Skeletal muscle satellite cell (primary cell): ENCODE results near the gene JKAMP. TPM values are rescaled to one million over a fixed set of nuclear protein-coding genes. Genes with fewer than 3 reads are reported as not detected.
A peak's percentile ranks its signal among the peaks of the same experiment; 100 is the strongest.
"Not testable (repeated sequence)": the region's sequence is repeated elsewhere in the genome, so short reads cannot be mapped to it uniquely, and the experiment has no call there.

ENCODE experiments used
- H3K27me3 ChIP-seq: 2 replicates; pipeline ENCODE4 v1.7.0; 2013; ENCODE audit warnings: low read length; ENCODE audit not compliant: control insufficient read depth, insufficient read depth
- H3K36me3 ChIP-seq: 2 replicates; pipeline ENCODE4 v1.7.0; 2013; ENCODE audit warnings: mild to moderate bottlenecking, control low read depth, low read length; ENCODE audit not compliant: insufficient read depth
- H3K4me1 ChIP-seq: 2 replicates; pipeline ENCODE4 v1.7.0; 2013; ENCODE audit warnings: low read length; ENCODE audit not compliant: control insufficient read depth, insufficient read depth
- H3K4me2 ChIP-seq: 2 replicates; pipeline ENCODE4 v1.7.0; 2013; ENCODE audit warnings: mild to moderate bottlenecking, low read length
- H3K4me3 ChIP-seq: 2 replicates; pipeline ENCODE4 v1.7.0; 2013; ENCODE audit warnings: low read length
- H3K9ac ChIP-seq: 2 replicates; pipeline ENCODE4 v1.7.0; 2013; ENCODE audit warnings: mild to moderate bottlenecking, low read depth, low read length, moderate library complexity
- H3K9me3 ChIP-seq: replicated peaks from 2 replicates; pipeline ENCODE4 v1.7.0; 2013; ENCODE audit warnings: mild to moderate bottlenecking, control low read depth, low read length
- total RNA-seq: library from RNA; depleted of rRNA; stranded (reverse); fragments of >200 nt; gene quantifications from 2 replicates; pipeline ENCODE4 v1.2.3, GENCODE V29; 2012; rRNA removed

JKAMP gene
- total RNA-seq, result 75.0 and 109 TPM in 2 replicates

DNA sequence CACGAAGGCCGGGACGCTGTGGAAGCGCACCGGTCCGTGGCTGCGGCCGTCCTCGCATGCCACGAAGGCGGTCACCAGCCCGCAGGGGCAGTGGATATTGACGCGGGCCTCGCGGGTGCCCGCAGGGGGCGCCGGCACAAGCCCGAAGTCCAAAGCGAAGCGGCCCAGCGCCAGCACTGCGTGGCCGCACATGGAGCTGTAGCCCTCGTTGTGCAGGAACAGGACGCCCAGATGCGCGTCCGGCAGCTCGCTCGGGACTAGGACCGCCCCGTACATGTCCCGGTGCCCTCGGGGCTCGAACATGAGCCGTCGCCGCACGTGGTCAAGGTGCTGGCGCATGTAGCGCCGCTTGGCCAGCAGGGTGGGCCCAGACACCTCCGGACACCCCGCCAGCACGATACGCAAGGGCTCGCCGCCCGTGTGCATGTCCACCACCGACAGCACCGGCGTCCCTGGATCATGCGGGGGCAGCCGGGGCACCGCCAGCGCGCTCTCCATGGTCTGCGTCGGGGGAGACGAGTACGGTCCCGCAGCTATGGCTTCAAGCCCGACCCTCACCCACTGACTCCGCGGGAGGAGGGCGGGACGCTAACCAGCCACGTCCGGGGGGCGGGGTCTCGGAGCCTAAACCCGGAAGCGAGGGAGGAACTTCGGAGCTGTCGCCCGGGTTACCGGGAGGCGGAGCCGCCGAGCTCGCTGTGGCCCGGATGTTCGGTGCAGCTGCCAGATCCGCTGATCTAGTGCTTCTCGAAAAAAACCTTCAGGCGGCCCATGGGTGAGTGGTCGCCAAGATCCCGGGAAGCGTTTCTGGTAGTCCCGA is at the start of gene JKAMP, which contains the start of gene L3HYPDH:
Gene JKAMP (plus strand): TSS at position 699 of the 820 bp plus-strand sequence. CDS start 73 bp downstream, at position 772.
Gene L3HYPDH (minus strand): TSS at position 590 of the 820 bp plus-strand sequence. CDS start 92 bp downstream, at position 498.
- Histone ChIP-seq H3K27me3 (no peaks in the 10 kb centered on the region), H3K36me3 (peaks cover 21% of the 10 kb centered on the region), H3K4me2 (peak within 1 kb of the TSS; percentile 86), H3K9ac (peak within 1 kb of the TSS; percentile 97), H3K4me3 (peak within 1 kb of the TSS; percentile 88), H3K4me1 (peaks cover 37% of the 10 kb centered on the region), H3K9me3 (no peaks in the 10 kb centered on the region)

GRCh38 chr14:59435101-59435500 is 49.2 kb upstream of the JKAMP start:
- Histone ChIP-seq H3K27me3 (no peaks in the 10 kb centered on the region), H3K4me1 (peaks cover 29% of the 10 kb centered on the region), H3K9ac (no peak overlapping the region), H3K4me2 (no peak overlapping the region), H3K36me3 (no peaks in the 10 kb centered on the region), H3K9me3 (no peaks in the 10 kb centered on the region), H3K4me3 (no peak overlapping the region)

DNA sequence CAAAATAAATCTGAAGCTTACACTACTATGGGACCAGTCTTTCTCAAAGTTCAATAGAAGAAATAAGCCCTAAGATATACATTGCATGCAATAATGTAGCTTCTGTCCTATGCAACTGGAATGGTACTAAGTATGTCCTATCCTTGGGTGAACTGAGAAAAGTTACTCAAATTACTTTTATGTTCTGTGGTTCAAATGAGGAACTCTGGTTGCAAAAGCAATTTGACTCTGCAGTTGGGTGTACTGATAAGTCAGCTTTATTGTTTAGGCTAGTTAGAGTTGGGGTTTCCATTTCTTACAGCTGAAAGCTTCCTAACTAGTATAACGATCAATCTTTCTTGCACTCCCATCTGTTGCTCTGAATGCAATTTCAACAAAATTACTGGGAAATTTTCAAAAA is 48.3 kb upstream of the JKAMP start:
- H3K36me3 ChIP-seq, result no peaks in the 10 kb centered on the region
- no peaks in the 10 kb centered on the region for H3K27me3 ChIP-seq
- H3K4me3 ChIP-seq, result no peak overlapping the region
- H3K9ac ChIP-seq, result no peak overlapping the region
- H3K4me2 ChIP-seq, result no peak overlapping the region
- H3K4me1 ChIP-seq, result peaks cover 29% of the 10 kb centered on the region
- H3K9me3 ChIP-seq, result no peaks in the 10 kb centered on the region

- peaks cover 29% of the 10 kb centered on the region for H3K4me1 ChIP-seq
- no peaks in the 10 kb centered on the region for H3K36me3 ChIP-seq
- H3K9ac ChIP-seq, result peak overlapping the region; percentile 9
- peak overlapping the region; percentile 52 for H3K4me2 ChIP-seq
- no peaks in the 10 kb centered on the region for H3K27me3 ChIP-seq
- peak overlapping the region; percentile 19 for H3K4me3 ChIP-seq
- H3K9me3 ChIP-seq, result no peaks in the 10 kb centered on the region
Observed at GRCh38 chr14:59438195-59438647, 46.1 kb upstream of the JKAMP start.

GRCh38 chr14:59439256-59439965 is 44.9 kb upstream of the JKAMP start:
- Histone ChIP-seq H3K9me3 (no peaks in the 10 kb centered on the region), H3K4me2 (peak overlapping the region; percentile 52)

GRCh38 chr14:59448673-59449072 is 35.6 kb upstream of the JKAMP start:
- H3K27me3 ChIP-seq, H3K9me3 ChIP-seq, H3K4me1 ChIP-seq, H3K4me3 ChIP-seq, H3K4me2 ChIP-seq, H3K36me3 ChIP-seq, H3K9ac ChIP-seq: not testable (repeated sequence)

More at GRCh38 chr14:59439256-59439965, 44.9 kb upstream of the JKAMP start:
- Histone ChIP-seq H3K9ac (peak overlapping the region; percentile 9), H3K27me3 (no peaks in the 10 kb centered on the region), H3K4me3 (no peak overlapping the region), H3K36me3 (no peaks in the 10 kb centered on the region), H3K4me1 (peaks cover 29% of the 10 kb centered on the region)

DNA sequence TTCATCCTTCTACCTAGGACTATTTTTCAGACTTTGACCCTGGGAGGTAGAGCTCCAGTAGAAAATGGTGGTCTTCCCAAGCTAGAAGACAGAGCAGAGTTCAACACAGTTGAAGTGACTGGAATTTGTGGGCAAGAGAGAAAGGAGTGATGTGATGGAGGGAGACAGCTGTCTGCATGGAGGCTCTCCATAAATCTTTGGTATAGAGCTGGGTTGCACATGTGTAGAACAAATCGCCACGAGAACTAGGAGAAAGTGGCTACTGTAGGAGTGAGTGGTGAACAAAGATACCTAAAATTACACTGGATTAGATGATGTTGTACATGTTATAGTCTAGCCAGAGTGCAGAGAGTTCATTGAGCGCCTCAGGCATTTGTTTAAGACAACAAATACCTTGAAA is 33.6 kb upstream of the JKAMP start:
- no peak overlapping the region for H3K9ac ChIP-seq
- H3K36me3 ChIP-seq, result peaks cover 11% of the 10 kb centered on the region
- no peak overlapping the region for H3K4me3 ChIP-seq

GRCh38 chr14:59451849-59452248 is 32.5 kb upstream of the JKAMP start:
- Histone ChIP-seq H3K4me3 (no peak overlapping the region), H3K4me1 (peaks cover 26% of the 10 kb centered on the region), H3K9me3 (no peaks in the 10 kb centered on the region), H3K9ac (no peak overlapping the region), H3K36me3 (peaks cover 19% of the 10 kb centered on the region), H3K4me2 (no peak overlapping the region), H3K27me3 (no peaks in the 10 kb centered on the region)

More for the DNA sequence above, 33.6 kb upstream of the JKAMP start:
- Histone ChIP-seq H3K9me3 (no peaks in the 10 kb centered on the region), H3K4me2 (no peak overlapping the region), H3K27me3 (no peaks in the 10 kb centered on the region), H3K4me1 (peaks cover 26% of the 10 kb centered on the region)

- H3K36me3 ChIP-seq, result peaks cover 40% of the 10 kb centered on the region
- peak overlapping the region; percentile 52 for H3K4me2 ChIP-seq
- H3K27me3 ChIP-seq, result no peaks in the 10 kb centered on the region
- H3K4me1 ChIP-seq, result peaks cover 26% of the 10 kb centered on the region
- H3K9me3 ChIP-seq, result no peaks in the 10 kb centered on the region
- H3K9ac ChIP-seq, result peak overlapping the region; percentile 68
- H3K4me3 ChIP-seq, result no peak overlapping the region
Observed at GRCh38 chr14:59454139-59454538, 30.2 kb upstream of the JKAMP start.

DNA sequence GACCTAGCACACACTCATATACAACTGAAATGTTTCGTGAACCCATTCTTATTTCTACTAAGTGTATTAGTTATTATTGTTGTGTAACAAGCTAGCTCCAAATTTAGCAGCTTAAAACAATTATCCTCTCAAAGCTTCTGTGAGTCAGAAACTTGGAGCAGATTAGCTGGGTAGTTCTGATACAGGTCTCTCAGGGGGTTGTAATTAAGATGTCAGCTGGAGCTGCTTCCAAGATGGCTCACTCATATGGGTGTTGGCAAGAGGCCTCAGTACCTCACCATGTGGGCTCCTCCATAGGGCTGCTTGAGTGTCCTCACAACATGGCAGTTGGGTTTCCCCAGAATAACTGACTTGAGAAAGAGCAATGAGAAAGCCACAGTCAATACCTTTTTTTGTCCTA is 28.9 kb upstream of the JKAMP start:
- H3K36me3 ChIP-seq, result peaks cover 40% of the 10 kb centered on the region
- H3K9me3 ChIP-seq, result no peaks in the 10 kb centered on the region
- no peaks in the 10 kb centered on the region for H3K27me3 ChIP-seq
- no peak overlapping the region for H3K9ac ChIP-seq
- no peak overlapping the region for H3K4me2 ChIP-seq
- H3K4me1 ChIP-seq, result peaks cover 26% of the 10 kb centered on the region
- H3K4me3 ChIP-seq, result no peak overlapping the region

DNA sequence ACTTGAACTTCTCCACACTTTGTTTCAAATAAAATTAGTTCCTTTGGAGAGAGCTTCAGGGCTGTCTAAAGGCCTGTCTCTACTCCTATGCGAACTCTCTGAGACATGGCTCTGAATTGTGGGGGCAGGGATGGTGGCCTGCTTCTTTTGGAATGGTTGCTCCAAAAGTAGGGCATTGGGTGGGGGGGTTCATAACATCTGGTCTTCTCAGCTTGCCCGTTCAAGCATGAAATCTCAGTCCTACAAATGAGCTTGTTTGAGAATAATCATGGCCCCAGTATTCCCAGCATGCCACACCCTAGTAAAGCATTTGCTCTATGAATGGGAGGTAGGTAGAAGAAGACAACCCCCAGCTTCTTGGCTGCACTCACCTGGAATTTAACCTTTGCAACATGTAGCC is 25.8 kb upstream of the JKAMP start:
- H3K9ac ChIP-seq, result no peak overlapping the region
- no peak overlapping the region for H3K4me3 ChIP-seq
- peaks cover 20% of the 10 kb centered on the region for H3K4me1 ChIP-seq
- H3K9me3 ChIP-seq, result no peaks in the 10 kb centered on the region
- peaks cover 52% of the 10 kb centered on the region for H3K36me3 ChIP-seq
- H3K4me2 ChIP-seq, result no peak overlapping the region
- H3K27me3 ChIP-seq, result no peaks in the 10 kb centered on the region
